GM21390 (cell line): Measurements from ENCODE around the gene CHP1.
A peak's percentile ranks its signal among the peaks of the same experiment; 100 is the strongest.
"Not testable (repeated sequence)": the region's sequence is repeated elsewhere in the genome, so short reads cannot be mapped to it uniquely, and the experiment has no call there.

ENCODE experiments used
- ATAC-seq: cut with Tn5 transposase; IDR thresholded peaks from one replicate; pipeline ENCODE4 v1.9.1; 2021; ENCODE audit not compliant: unreplicated experiment

Gene CHP1

DNA sequence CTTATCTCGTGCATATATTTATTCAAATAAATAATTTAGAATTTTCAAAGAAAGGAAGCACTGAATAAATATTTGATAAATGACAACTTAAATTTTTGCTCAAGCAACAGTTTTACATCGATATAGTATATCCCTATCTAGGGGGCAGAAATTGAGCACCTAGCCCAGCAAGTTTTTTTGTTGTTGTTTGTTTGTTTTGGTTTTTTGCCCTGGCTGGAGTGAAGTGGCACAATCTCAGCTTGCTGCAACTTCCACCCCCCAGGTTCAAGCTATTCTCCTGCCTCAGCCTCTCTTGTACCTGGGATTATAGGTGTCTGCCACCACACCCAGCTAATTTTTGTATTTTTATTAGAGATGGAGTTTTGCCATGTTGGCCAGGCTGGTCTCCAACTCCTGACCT is 58.9 kb downstream of the CHP1 start:
- ATAC-seq, result no peak

DNA sequence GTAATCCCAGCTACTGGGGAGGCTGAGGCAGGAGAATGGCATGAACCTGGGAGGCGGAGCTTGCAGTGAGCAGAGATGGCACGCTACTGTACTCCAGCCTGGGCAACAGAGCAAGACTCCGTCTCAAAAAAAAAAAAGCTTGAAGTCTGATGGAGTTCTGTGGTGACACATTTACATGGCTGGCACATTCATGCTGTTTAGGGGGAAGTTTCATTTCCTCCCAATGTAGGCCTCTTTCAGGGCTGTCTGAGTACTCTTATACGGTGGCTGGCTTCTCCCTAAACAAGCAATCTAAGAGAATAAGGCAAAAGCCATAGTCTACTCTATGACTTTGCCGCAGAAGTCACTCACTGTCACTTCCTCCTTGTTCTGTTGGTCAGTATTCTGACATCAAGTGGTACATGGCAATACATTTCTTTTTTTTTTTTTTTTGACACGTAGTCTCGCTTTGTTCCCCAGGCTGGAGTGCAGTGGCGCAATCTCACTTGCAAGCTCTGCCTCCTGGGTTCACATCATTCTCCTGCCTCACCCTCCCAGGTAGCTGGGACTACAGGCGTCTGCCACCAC is 60.1 kb downstream of the CHP1 start:
- ATAC-seq, result peak; percentile 72

DNA sequence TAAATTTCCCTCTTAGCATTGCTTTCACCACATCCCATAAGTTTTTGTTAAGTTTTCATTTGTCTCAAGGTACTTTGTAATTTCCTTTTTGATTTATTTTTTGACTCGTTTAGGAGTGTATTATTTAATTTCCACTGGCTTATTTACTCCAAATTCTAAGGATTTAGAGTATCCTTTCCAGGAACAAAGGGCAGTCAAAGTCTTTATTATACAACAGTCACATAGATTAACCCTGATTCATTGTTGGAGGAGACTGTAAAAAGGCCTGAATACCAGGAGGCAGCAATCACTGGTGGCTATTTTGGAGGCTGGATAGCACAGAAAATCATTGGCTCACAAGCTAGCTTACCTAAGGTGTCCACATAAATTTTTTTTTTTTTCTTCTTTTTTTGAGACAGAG is 61.5 kb downstream of the CHP1 start:
- ATAC-seq, result no peak

DNA sequence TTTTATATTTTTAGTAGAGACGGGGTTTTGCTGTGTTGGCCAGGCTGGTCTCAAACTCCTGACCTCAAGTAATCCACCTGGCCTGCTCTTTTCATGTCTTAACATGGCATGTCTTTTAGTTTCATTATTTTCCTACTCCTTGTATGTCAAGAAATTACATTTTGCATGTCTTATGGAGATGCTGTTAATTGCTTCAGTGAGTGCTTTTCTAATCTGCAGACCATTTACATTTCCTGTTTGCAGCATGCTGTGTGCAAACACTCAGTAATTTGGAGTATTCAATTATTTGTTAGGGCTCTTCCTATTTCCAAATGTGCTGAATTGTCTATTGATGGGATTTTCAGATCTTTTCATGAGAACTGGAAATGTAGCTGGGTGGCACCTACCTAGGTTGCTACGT is 70.1 kb downstream of the CHP1 start:
- not testable (repeated sequence) for ATAC-seq

GRCh38 chr15:41301587-41301986 is 70.5 kb downstream of the CHP1 start:
- ATAC-seq, result no peak

GRCh38 chr15:41304149-41304770 is 73.2 kb downstream of the CHP1 start:
- no peak for ATAC-seq

DNA sequence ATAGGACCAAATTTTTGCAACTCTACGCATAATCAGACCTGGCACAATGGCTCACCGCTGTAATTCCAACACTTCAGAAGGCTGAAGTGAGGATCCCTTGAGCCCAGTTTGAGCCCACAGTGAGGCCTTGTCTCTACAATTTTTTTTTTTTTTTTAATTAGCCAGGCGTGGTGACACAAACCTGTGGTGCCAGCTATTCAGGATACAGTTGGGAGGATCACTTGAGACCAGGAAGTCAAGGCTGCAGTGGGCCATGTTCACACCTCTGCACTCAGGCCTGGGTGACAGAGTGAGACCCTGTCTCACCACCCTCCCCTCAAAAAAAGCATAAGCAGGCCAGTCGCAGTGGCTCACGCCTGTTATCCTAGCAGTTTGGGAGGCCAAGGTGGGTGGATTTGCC is 76.6 kb downstream of the CHP1 start:
- ATAC-seq, result no peak

- no peak for ATAC-seq
Observed at GRCh38 chr15:41309226-41309905, 78.3 kb downstream of the CHP1 start.

DNA sequence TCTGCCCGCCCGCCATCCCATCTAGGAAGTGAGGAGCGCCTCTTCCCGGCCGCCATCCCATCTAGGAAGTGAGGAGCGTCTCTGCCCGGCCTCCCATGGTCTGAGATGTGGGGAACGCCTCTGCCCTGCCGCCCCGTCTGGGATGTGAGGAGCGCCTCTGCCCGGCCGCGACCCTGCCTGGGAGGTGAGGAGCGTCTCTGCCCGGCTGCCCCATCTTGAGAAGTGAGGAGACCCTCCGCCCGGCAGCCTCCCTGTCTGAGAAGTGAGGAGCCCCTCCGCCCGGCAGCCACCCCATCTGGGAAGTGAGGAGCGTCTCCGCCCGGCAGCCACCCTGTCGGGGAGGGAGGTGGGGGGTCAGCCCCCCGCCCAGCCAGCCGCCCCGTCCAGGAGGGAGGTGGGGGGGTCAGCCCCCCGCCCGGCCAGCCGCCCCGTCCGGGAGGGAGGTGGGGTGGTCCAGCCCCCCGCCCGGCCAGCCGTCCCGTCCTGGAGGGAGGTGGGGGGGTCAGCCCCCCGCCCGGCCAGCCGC is 89.8 kb downstream of the CHP1 start:
- ATAC-seq, result not testable (repeated sequence)

- no peak for ATAC-seq
Observed at GRCh38 chr15:41323611-41324010, 92.5 kb downstream of the CHP1 start.

- no peak for ATAC-seq
Observed at GRCh38 chr15:41331281-41331680, 100.2 kb downstream of the CHP1 start.
